OCI-LY7 (cell line): ENCODE measurements around the gene TRIM69.
"Not testable (repeated sequence)": the region's sequence is repeated elsewhere in the genome, so short reads cannot be mapped to it uniquely, and the experiment has no call there.

Source experiments
- CTCF ChIP-seq: fragments of 200-600 bp; sonication (generic); conservative IDR thresholded peaks from 2 replicates; pipeline ENCODE4 v1.5.1; 2014; ENCODE audit warnings: mild to moderate bottlenecking, antibody characterized with exemption, low read length, moderate library complexity, mixed read lengths
- EZH2phosphoT487 ChIP-seq: fragments of 200-600 bp; sonication (generic); IDR thresholded peaks from 2 replicates; pipeline ENCODE4 v1.6.1; 2018; ENCODE audit warnings: low read depth, borderline replicate concordance, mild to moderate bottlenecking, mixed run types, antibody characterized with exemption, low read length, moderate library complexity, mixed read lengths

DNA sequence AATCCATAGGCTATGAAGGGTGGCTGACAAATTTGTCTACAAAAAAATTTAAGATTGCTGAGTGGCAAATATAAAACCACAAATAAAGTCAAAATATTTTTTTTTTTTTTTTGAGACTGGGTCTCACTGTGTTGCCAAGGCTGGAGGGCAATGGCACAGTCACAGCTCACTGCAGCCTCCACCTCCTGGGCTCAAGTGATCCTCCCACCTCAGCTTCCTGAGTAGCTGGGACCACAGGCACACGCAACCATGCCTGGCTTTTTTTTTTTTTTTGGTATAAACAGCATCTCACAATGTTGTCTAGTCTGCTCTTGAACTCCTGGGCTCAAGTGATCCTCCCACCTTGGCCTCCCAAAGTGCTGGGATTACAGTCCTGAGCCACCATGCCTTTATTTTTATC is 46.1 kb upstream of the TRIM69 start:
- not testable (repeated sequence) for TF ChIP-seq CTCF, EZH2phosphoT487
